ENCODE results near the gene OR11A1. TPM values are rescaled to one million over a fixed set of nuclear protein-coding genes. Genes with fewer than 3 reads are reported as not detected.

Gene OR11A1
- total RNA-seq, 1 experiment from 2014 or later, result not detected

- Histone ChIP-seq H3K4ac (ENCODE audit: low read depth, low read length) (no peak overlapping the region), H2BK15ac (ENCODE audit: low read depth, low read length) (no peak overlapping the region), H2AFZ (ENCODE audit: low read length) (no peak overlapping the region), H3K79me1 (ENCODE audit: insufficient read depth, low read depth, low read length, poor library complexity, severe bottlenecking) (no peaks in the 10 kb centered on the region), H3K27me3 (ENCODE audit: insufficient read depth, low read length) (no peaks in the 10 kb centered on the region), H3K4me1 (ENCODE audit: insufficient read depth, low read length) (0 out of 2 replicates have a peak, but pooled peaks cover 4% of the 10 kb centered on the region), H3K14ac (ENCODE audit: insufficient read depth, low read length) (no peak overlapping the region), H2BK120ac (ENCODE audit: low read depth, low read length, poor library complexity, severe bottlenecking) (no peak overlapping the region), H4K91ac (ENCODE audit: insufficient read length, low read depth, low read length) (no peak overlapping the region), H3K27ac (ENCODE audit: insufficient read length, low read depth, low read length) (no peak overlapping the region), H2AK5ac (ENCODE audit: insufficient read length, low read length) (no peak overlapping the region), H3K18ac (ENCODE audit: insufficient read length, low read depth, low read length) (no peak overlapping the region), H3T11ph (ENCODE audit: low read length) (no peak overlapping the region), H3K79me2 (ENCODE audit: insufficient read depth, low read length) (no peaks in the 10 kb centered on the region), H4K8ac (replicated peaks; ENCODE audit: insufficient read length, low read depth, low read length) (no peak overlapping the region), H3K9ac (ENCODE audit: extremely low read depth, insufficient read length, low read length) (no peak overlapping the region), H4K5ac (ENCODE audit: insufficient read length, low read depth, low read length) (no peak overlapping the region), H3K9me3 (ENCODE audit: control insufficient read depth, low read depth, low read length) (no peaks in the 10 kb centered on the region), H4K20me1 (ENCODE audit: control insufficient read depth, insufficient read depth, insufficient read length) (no peaks in the 10 kb centered on the region), H2BK5ac (ENCODE audit: insufficient read length, low read length) (no peak overlapping the region), H3K23ac (ENCODE audit: insufficient read length, low read depth, low read length) (no peak overlapping the region), H2BK20ac (ENCODE audit: low read depth, low read length, poor library complexity, severe bottlenecking) (no peak overlapping the region), H3K23me2 (ENCODE audit: insufficient read length, low read depth, low read length, poor library complexity, severe bottlenecking) (no peaks in the 10 kb centered on the region), H3K4me2 (ENCODE audit: insufficient read depth, insufficient read length, low read length) (no peak overlapping the region), H3K56ac (ENCODE audit: insufficient read length, low read depth, low read length) (no peak overlapping the region), H2BK12ac (ENCODE audit: insufficient read length, low read depth, low read length) (no peak overlapping the region)
- no peak overlapping the region for H3K4me3 Mint-ChIP-seq
- TF ChIP-seq CTCF (conservative IDR thresholded peaks at IDR 0.05), result no peak
- whole genome bisulfite sequencing (ENCODE audit: extremely low coverage, insufficient read length, low lambda C conversion rate), result no CpG with 5 or more reads among the region's 5 CpGs
- no peaks in the 10 kb centered on the region for H3K36me3 Mint-ChIP-seq (ENCODE audit: insufficient read depth in 1 of 3, low read depth in 3 of 3)
- no peaks in the 10 kb centered on the region; the same call in 1 of the 2 replicates for H3K27me3 Mint-ChIP-seq (ENCODE audit: low read depth)
- no peak for DNase-seq
- H3K4me1 Mint-ChIP-seq, result peaks cover 3% of the 10 kb centered on the region in 2 experiments; a peak in 3 of 4 replicates
- no peak overlapping the region for H3K27ac Mint-ChIP-seq
- peaks cover 0 to 2% of the 10 kb centered on the region in 2 experiments; a peak in 3 of 5 replicates for H3K9me3 Mint-ChIP-seq
Observed at GRCh38 chr6:29461021-29461814, 4.3 kb upstream of the OR11A1 start.
